Glomerular visceral epithelial cell (primary cell): Measurements from ENCODE around the gene THBS4.

ENCODE experiments used
- DNase-seq: peaks from one replicate; pipeline ENCODE4 v3.0.0-alpha.2; 2016; ENCODE audit errors: extremely low spot score

Gene THBS4

GRCh38 chr5:80116465-80116864, 81.3 kb downstream of the THBS4 start:
- DNase-seq: no peak

GRCh38 chr5:80117446-80117845, 82.3 kb downstream of the THBS4 start:
- no peak for DNase-seq

DNA sequence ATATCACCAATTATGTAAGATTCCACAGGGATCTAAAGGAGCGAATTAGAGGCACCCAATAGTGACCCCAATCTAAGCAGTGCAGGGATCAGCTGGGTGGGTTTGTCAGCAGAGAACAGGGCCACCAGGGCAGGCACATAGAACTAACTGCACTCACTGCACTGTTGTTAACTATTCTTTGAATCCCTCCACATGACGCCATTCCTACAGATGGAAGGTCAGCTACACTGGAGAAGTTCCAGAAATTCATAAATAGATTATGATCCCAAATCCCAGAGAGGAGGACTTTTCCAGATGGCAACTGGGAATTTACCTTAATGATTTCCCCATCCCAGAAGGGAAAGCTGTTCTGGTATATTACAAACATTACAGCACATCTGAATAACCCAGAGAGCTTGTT, 84.2 kb downstream of the THBS4 start:
- DNase-seq: no peak

DNA sequence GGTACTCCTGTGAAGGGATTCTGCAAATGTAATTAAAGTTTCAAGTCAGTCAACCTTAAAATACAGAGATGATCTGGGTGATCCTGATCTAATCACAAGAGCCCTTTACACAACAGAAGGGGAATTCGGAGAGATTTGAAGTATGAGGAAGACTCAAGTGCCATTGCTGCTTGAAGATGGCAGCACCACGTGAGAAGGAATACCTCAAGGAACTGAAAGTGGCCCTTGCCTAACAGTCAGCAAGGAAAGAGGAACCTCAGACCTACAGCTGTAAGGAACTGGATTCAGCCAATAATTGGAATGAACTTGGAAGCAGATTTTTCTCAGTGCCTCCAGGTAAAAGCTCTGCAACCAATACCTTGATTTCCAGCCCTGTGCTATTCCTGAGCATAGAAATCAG, 87.4 kb downstream of the THBS4 start:
- no peak for DNase-seq

- DNase-seq: no peak
Observed at GRCh38 chr5:80124121-80124918, 89.2 kb downstream of the THBS4 start.

- DNase-seq: no peak
Observed at GRCh38 chr5:80125022-80125961, 90.1 kb downstream of the THBS4 start.

DNA sequence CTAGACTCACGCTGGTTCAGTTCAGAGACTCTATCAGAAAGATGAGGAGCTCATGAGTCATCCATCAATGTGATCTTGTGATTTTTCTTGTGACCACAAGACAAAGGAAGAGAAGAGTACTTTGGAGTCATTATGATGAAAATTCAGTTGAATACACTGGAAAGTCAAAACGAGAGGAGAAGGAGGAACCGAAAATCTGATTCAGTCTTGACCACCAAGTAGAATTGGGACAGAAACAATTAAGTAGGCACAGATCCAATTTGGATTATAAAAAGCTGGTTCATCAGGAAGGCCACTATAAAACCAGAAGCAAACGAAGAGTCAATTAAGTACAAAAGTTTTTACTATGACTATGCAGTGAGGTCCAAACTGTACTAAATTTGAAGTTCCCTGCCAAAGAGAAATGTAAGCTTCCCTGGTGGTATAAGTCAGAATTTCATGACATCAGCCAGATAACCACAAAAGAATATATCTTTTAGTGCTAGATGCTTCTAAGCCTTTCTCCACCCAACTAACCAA, 90.9 kb downstream of the THBS4 start:
- peak; percentile 73 for DNase-seq

DNA sequence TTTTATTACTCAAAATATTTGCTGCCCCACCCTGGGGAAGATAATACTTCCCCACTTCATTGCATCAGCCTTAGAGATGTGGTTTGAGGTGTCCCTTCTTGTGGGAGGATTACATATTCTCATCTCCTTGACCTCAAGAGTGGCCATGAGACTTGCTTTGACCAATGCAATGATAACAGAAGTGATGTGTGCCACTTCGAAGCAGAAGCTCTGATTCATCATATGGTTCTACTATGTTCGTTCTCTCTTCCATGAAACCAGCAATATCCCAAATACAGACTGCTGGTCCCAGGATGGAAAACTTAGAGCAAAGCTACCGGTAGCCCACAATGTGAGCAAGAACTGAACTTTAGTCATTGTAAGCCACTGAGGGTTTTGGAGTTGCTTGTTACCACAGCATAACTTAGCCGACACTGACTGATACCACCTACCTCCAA, 92.0 kb downstream of the THBS4 start:
- peak; percentile 50 for DNase-seq

GRCh38 chr5:80128141-80128540, 93.0 kb downstream of the THBS4 start:
- no peak for DNase-seq

DNA sequence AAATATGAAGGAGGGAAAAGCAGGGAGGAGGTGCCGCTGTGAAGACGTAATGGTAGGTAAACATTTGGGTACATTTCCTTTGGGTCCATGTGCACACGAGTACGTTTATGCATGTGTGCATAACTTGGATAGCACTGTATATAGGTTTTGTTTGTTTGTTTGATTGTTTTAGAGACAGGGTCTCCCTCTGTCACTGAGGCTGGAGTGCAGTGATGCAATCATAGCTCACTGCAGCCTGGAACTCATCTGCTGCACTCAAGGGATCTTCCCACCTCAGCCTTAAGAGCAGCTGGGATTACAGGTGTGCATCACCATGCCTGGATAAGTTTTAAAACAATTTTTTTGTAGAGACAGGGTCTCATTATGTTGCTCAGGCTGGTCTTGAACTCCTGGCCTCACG, 94.0 kb downstream of the THBS4 start:
- no peak for DNase-seq
